Kidney (tissue), 14 donors: Measurements from ENCODE around the gene GNAT1. TPM values are rescaled to one million over a fixed set of nuclear protein-coding genes. Genes with fewer than 3 reads are reported as not detected.
A peak's percentile ranks its signal among the peaks of the same experiment; 100 is the strongest.

Experiments
- DNase-seq, 5 donors: peaks; one replicate each; pipeline ENCODE4 v3.0.0-alpha.2; 2013 to 2020
- FAIRE-seq: peaks from 2 replicates; lab custom pipeline; 2012; peaks lifted over from hg19 to GRCh38; lab: Jason Lieb, UNC
- H3K27ac ChIP-seq, 2 donors: one replicate each; pipeline ENCODE4 v1.7.0; 2013; ENCODE audit warnings: low read depth in 2 of 2, low read length in 2 of 2, inconsistent platforms in 1 of 2
- H3K27me3 ChIP-seq: one replicate; pipeline ENCODE4 v1.7.1; 2013; ENCODE audit warnings: low read length, inconsistent platforms; ENCODE audit not compliant: control insufficient read depth, insufficient read depth
- H3K36me3 ChIP-seq, 3 donors: one replicate each; pipeline versions ENCODE4 v1.7.0 to v1.7.1; 2013; ENCODE audit warnings: low read length in 3 of 3, control low read depth in 1 of 3, inconsistent platforms in 1 of 3; ENCODE audit not compliant: insufficient read depth in 3 of 3, control insufficient read depth in 2 of 3
- H3K4me1 ChIP-seq, 3 donors: one replicate each; pipeline versions ENCODE4 v1.7.0 to v1.7.1; 2013; ENCODE audit warnings: low read length in 3 of 3, inconsistent platforms in 1 of 3, low read depth in 1 of 3; ENCODE audit not compliant: control insufficient read depth in 2 of 3, insufficient read depth in 2 of 3
- H3K4me3 ChIP-seq, 3 donors: one replicate each; pipeline versions ENCODE4 v1.7.0 to v1.8.1; 2013; ENCODE audit warnings: low read length in 3 of 3, control low read depth in 1 of 3, inconsistent platforms in 1 of 3
- H3K9ac ChIP-seq, 3 donors: one replicate each; pipeline versions ENCODE4 v1.7.0 to v1.7.1; 2013; ENCODE audit warnings: low read length in 3 of 3, control low read depth in 1 of 3, inconsistent platforms in 1 of 3
- H3K9me3 ChIP-seq, 3 donors: one replicate each; pipeline versions ENCODE4 v1.7.0 to v1.7.1; 2013; ENCODE audit warnings: low read length in 3 of 3, control low read depth in 1 of 3, inconsistent platforms in 1 of 3; ENCODE audit not compliant: control insufficient read depth in 2 of 3, insufficient read depth in 1 of 3
- intact Hi-C: fragments of 100-400 bp; cut with DNase I; formaldehyde crosslinking; loops from one replicate; pipeline ENCODE4 v1.11.1; 2022
- polyA plus RNA-seq: library from polyadenylated mRNA; stranded (reverse); fragments of 350-450 nt; fragmentation: Illumina TruSeq; extraction: RNeasy Lipid Tissue Mini Kit (QIAGEN cat#74804); gene quantifications from one replicate; pipeline ENCODE4 v1.2.3, GENCODE V29; 2014; ENCODE audit warnings: low read depth, low replicate concordance; ENCODE audit not compliant: insufficient read depth
- total RNA-seq: library from RNA; stranded (reverse); fragmentation: NEBNext Ultra II Directional; extraction: Animal tissue kit (Norgen Biotek cat#: 25700); gene quantifications from one replicate; pipeline ENCODE4 v1.2.1, GENCODE V29; 2021
- TF ChIP-seq, protein P1 (sequence below): IDR thresholded peaks from 3 replicates; pipeline ENCODE4 v1.5.1; 2012; ENCODE audit warnings: mild to moderate bottlenecking, moderate library complexity, borderline replicate concordance; ENCODE audit not compliant: insufficient read depth; ENCODE audit errors: extremely low read depth
- donor health status: control.
- donor health status: control.
- donor health status: control.
- donor health status: control.
- donor health status: control.
- donor health status: DM: yes; HTN: yes; CAD: no.
- donor health status: Normal renal cell carcinoma (clear cell type).

Gene GNAT1
- total and polyA plus RNA-seq, 2 donors from 2014 or later = not detected

GRCh38 chr3:50155891-50156290 lies 35.5 kb upstream of the GNAT1 start:
- Histone ChIP-seq H3K27ac (peak overlapping the region; percentile 69 to 83), H3K4me1 (peaks cover 3 to 31% (median 16%) of the 10 kb centered on the region in 3 donors)
- TF ChIP-seq, protein P1, sequence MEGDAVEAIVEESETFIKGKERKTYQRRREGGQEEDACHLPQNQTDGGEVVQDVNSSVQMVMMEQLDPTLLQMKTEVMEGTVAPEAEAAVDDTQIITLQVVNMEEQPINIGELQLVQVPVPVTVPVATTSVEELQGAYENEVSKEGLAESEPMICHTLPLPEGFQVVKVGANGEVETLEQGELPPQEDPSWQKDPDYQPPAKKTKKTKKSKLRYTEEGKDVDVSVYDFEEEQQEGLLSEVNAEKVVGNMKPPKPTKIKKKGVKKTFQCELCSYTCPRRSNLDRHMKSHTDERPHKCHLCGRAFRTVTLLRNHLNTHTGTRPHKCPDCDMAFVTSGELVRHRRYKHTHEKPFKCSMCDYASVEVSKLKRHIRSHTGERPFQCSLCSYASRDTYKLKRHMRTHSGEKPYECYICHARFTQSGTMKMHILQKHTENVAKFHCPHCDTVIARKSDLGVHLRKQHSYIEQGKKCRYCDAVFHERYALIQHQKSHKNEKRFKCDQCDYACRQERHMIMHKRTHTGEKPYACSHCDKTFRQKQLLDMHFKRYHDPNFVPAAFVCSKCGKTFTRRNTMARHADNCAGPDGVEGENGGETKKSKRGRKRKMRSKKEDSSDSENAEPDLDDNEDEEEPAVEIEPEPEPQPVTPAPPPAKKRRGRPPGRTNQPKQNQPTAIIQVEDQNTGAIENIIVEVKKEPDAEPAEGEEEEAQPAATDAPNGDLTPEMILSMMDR = no peak

DNA sequence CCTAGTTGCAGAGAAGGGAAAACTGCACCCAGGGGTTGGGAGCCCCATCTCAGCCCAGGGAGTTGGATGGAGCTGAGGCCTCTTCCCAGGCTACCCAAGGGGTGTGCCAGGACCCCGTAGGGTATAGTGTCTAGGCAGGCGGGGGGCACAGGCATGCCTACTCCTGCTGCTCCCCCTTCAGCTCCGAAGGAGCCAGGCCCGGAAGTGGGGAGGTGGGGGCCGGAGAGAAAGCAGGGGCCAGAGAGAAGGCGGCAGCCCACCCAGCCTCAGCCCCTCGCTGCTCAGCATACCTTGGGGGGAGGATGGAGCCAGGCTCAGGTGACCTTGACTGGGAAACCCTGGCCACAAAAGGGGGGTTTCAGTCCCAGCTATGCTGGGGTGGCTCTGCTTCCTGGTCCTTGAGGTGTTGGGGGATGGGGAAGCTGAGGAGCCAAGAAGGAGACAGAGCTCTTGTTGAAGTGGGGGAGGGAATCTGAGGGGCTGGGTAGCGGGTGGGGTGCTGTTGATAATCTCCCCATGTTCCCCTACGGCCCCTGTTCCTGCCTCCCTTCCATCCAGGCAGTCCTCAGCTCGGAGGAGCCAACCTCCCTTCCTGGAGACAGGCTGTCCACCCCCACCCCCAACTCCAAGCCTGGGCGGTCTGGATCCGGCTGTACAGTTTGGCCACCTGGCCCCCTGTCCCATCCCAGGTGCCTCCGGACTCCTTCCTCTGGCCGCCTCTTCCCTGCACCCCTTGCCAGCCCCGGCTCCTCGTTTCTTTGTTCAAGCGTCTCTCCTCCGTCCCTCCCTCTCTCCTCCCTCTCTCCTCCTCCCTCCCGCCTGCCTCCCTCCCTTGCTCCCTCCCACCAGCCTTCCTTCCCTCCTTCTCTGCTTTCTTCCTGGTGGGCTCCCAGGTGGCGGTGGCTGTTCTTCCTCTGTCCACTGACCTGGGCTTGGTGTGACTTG lies 34.6 kb upstream of the GNAT1 start:
- Histone ChIP-seq H3K36me3 (no peaks in the 10 kb centered on the region), H3K27ac (peak overlapping the region; percentile 69 to 83), H3K9ac (peak overlapping the region; percentile 37 to 69 (median 46)), H3K9me3 (no peaks in the 10 kb centered on the region), H3K4me1 (peaks cover 2 to 28% (median 13%) of the 10 kb centered on the region in 3 donors), H3K4me3 (peak overlapping the region; percentile 62 to 69 (median 68)), H3K27me3 (no peaks in the 10 kb centered on the region)
- intact Hi-C loops = no loop called here
- DNase-seq (peak in 3 of 5 donors; percentile 71 to 87 (median 76)), FAIRE-seq (no peak)
- TF ChIP-seq, protein P1 = no peak

More at GRCh38 chr3:50155891-50156290, 35.5 kb upstream of the GNAT1 start:
- DNase-seq = peak in 3 of 5 donors; percentile 61 to 73 (median 65)
- H3K27me3 ChIP-seq = no peaks in the 10 kb centered on the region
- no peaks in the 10 kb centered on the region for H3K36me3 ChIP-seq
- intact Hi-C loops = no loop called here
- H3K9ac ChIP-seq = peak overlapping the region; percentile 37 to 69 (median 55)
- no peak for FAIRE-seq
- no peaks in the 10 kb centered on the region for H3K9me3 ChIP-seq
- H3K4me3 ChIP-seq = peak overlapping the region; percentile 62 to 69 (median 68)

DNA sequence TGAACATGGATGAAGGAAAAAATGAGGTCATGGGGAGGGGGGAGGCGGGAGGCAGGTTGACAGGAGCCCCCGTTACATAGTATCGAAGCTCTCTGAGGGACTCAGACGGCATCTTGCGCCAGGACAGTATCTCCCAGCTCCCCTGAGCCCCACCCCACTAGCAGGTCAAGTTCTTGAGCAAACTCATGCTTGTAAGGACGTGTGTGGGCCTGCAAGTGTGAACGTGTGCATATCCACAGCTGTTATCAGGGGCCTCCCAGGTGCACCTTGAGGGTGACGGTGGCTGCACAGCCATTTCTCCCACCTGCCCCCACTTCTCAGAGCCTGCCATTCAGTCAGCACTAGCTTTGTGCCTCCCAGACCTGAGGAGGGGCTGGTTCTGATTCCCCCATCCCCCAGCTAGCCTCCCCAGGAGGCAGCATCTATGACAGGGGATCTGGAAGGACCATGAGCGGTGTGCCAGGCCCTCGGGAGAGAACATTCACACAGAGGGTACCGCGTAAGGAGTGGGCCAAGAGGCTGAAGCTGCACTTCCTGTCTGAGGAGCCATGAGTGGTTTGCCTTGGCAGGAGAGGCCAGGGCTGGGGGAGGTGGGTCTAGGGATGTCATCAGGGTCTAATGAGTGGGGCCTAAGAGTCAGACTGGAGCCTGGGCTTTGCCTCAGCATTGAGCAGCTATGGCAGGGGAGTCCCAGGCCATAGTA lies 33.4 kb upstream of the GNAT1 start:
- FAIRE-seq = no peak
- DNase-seq = no peak

More for the DNA sequence above, 33.4 kb upstream of the GNAT1 start:
- Histone ChIP-seq H3K27me3 (no peaks in the 10 kb centered on the region), H3K36me3 (no peaks in the 10 kb centered on the region), H3K9me3 (no peaks in the 10 kb centered on the region), H3K4me1 (peaks cover 0 to 38% (median 15%) of the 10 kb centered on the region in 3 donors), H3K27ac (peak overlapping the region; percentile 67 to 71), H3K9ac (peak overlapping the region in 1 of 3 donors; percentile 69), H3K4me3 (no peak overlapping the region)
- intact Hi-C loops = no loop called here
- TF ChIP-seq, protein P1 = no peak
